GM20000 (cell line): Measurements from ENCODE around the gene CAMTA1.

Experiments used
- DNase-seq: peaks from one replicate; pipeline ENCODE4 v3.0.0; 2012; ENCODE audit warnings: low spot score
- TF ChIP-seq, protein P1 (sequence below): IDR thresholded peaks from 2 replicates; pipeline ENCODE4 v1.5.1; 2012; ENCODE audit warnings: mild to moderate bottlenecking, control low read depth; ENCODE audit errors: extremely low read depth, missing control alignments

Gene CAMTA1

DNA sequence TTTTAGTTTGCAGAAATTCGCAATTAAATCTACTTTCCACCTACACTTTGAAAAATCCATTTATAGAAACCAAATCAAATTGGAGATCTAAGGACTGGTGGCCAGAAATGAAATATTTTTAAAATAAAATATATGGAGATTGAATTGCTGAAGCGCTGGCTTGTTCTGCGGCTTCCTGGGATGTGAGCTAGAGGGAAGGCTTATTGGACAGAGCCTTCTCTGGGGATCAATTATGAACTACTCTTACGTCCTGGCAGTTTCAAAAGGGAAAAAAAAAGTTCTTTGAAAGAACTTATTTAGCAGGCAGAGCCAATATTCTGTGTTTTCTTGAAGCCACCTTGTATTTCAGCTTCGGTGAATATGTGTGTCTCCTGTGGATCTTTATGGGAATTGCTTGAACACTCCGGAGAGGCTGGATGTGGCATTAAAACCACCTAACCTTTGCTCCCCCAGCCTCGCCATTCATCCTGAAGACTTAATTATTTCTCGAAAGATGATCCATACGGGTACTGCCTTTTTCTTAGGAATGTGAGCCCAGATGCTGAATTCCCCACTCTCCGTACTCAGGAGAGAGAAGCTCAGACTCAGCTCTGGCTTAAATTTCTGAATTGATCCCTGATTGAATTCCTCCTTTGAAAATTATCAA lies 506.9 kb downstream of the CAMTA1 start:
- TF ChIP-seq, protein P1, sequence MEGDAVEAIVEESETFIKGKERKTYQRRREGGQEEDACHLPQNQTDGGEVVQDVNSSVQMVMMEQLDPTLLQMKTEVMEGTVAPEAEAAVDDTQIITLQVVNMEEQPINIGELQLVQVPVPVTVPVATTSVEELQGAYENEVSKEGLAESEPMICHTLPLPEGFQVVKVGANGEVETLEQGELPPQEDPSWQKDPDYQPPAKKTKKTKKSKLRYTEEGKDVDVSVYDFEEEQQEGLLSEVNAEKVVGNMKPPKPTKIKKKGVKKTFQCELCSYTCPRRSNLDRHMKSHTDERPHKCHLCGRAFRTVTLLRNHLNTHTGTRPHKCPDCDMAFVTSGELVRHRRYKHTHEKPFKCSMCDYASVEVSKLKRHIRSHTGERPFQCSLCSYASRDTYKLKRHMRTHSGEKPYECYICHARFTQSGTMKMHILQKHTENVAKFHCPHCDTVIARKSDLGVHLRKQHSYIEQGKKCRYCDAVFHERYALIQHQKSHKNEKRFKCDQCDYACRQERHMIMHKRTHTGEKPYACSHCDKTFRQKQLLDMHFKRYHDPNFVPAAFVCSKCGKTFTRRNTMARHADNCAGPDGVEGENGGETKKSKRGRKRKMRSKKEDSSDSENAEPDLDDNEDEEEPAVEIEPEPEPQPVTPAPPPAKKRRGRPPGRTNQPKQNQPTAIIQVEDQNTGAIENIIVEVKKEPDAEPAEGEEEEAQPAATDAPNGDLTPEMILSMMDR, result no peak
- no peak for DNase-seq

DNA sequence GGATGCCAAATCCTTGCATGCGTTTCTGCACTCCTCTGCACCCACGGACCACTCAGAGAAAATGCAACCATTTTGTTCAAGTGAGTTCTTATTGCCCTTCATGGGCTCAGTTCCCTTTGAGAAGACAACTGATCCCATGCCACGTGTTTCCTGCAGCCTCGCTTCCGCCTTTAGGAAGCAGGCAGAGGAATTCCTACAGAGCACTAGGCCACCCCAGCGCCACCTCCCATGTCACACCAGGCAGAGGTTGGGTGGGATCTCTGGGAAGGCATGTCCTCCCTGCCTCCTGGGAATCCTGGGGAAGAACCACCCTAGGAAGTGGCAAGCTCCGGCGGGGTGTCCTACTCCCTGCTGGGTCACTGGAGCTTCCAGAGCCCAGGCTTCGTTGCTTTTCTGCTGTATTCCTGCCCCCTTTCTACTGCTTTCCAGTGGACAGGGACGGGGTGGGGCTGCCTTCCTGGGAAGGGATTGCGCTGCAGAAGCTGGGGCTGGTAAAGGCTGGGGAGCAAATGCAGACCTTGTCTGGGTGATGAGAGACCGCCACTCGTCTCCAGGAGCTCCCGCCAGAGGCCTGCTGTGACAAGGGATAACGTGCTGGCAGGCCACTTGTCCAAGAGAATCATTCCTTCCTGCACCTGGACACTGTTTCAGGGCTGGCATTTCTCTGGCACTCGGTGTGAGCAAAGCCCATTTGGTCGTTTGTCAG lies 507.6 kb downstream of the CAMTA1 start:
- DNase-seq, result no peak
- TF ChIP-seq, protein P1, result no peak

DNA sequence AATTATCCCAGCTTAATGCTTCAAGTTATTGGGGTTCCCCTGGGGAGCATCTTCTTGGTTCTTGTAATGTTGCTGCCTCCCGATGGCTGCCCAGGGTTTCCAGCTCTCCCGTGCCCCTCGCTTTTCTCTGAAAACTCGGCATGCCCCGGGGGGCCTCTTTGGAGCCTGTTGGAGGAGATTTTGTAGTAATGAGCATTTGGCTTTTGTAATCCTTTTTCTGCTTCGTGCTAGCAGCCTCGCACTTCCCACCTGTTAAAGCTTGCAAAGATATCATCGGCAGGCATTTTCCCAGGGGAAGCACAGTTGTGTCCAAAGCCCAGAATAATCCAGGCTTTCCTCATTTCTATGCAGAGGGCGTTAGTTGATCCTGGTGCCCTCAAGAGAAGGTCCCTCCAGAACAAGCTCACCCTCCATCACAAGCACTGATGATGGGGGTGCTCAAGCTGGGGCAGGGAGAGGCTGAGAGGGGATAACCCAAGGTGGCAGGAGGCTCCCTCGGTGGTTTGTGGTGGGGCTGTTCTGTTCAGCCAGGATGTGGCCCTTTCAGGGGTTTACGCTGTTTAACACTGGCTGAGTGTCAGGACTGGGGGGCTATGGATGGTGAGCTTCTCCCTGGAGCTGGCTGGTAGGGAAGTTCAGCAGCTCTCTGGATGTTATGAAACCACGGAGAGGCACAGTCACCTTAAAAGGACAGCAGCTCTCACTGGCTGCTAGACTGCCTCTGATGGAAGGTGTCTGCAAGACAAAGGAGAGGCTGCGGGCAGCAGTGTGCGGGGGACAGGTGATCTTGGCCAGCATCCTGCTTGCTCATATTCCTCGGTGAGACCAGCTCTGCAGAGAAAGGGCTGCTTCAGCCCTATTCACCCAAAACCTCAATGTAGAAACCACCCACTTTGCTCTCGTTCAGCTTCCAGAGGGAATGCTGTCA lies 508.7 kb downstream of the CAMTA1 start:
- TF ChIP-seq, protein P1, result no peak
- no peak for DNase-seq

DNA sequence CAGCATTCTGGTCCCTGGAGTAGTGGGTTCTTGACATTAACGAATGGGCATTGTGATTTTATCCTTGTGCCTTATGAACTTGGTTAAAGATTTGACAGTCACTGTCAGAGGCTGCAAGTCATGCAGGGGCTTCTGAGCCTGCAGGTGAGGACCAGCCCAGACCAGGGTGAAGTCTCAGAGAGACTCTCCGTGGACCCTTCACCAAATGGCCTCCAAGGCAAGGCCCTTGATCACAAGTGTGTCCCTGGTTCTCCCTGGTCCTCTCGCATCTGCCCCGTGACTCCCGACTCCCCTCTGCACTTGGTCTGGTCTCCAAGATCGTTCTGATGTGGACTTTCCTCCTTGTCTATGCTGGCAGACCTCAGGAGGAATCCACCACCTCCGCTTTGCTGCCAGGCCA lies 509.4 kb downstream of the CAMTA1 start:
- TF ChIP-seq, protein P1, result no peak
- no peak for DNase-seq

DNA sequence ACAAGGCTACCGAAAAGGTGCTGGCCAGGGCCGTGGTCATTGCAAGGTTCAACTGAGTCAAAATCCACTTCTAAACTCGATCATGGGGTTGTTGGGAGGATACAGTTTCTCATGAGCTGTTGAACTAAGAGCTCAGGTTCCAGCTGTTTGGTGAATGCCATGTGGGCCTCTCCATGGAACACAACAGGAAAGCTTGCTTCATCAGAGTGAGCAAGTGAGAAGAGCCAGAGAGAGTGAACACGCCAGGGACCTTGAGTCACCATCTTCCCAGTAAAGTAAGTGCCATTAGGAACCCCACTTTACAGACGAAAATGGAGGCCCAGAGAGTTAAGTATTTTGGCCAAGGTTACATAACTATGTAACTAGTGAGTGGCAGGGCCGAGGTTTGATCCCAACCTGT lies 510.7 kb downstream of the CAMTA1 start:
- DNase-seq, result no peak
- TF ChIP-seq, protein P1, result no peak

DNA sequence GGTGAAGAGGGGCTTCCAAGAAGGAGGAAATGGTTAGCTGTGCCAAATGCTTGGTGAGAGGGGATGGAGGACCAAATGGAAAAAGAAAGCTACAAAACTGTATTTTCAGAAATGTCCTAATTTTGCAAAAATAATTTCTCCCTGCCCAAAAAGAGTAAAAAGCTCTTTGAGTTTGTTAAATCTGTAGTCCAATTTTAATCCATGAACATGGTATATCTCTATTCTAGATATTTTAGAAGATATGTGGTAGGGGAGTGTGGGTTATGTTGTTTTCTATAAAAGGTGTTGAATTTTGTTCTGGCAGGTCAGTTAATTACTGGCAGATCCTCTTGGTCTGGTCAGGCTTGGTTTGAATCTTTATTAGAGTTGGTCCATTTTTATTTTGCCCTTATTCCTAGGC lies 511.7 kb downstream of the CAMTA1 start:
- DNase-seq, result no peak
- TF ChIP-seq, protein P1, result no peak

DNA sequence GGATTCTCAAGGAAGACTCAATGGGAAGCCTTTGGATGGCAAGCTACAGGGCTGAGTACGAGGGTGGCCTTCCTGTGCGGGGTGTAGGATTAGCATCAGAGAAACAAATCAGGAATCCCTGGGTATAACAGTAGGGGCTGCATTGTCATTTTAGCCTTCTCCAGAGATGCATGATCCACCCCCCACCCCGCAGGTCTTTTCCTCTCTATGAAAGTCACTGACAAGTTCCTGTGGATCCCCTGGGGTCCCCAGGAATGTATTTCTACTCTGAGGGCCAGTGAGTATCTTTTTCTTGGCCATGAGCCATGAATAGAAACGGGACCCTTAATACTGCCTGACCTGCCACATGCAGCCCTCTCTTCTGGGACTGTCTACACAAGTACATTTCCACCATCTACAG lies 512.9 kb downstream of the CAMTA1 start:
- DNase-seq, result no peak

More for the DNA sequence above, 512.9 kb downstream of the CAMTA1 start:
- TF ChIP-seq, protein P1, result no peak
